D721Med (cell line): Measurements from ENCODE around the gene CNTNAP2.

Experiments
- DNase-seq: peaks from one replicate; pipeline ENCODE4 v3.0.0; 2011; ENCODE audit warnings: low spot score; ENCODE audit not compliant: insufficient read length
- FAIRE-seq: peaks from 2 replicates; lab custom pipeline; 2011; peaks lifted over from hg19 to GRCh38; lab: Jason Lieb, UNC
- TF ChIP-seq, protein P1 (sequence below): IDR thresholded peaks from 2 replicates; pipeline ENCODE4 v1.5.1; 2012; ENCODE audit warnings: mild to moderate bottlenecking, control low read depth; ENCODE audit not compliant: insufficient read depth; ENCODE audit errors: missing control alignments

CNTNAP2 gene

DNA sequence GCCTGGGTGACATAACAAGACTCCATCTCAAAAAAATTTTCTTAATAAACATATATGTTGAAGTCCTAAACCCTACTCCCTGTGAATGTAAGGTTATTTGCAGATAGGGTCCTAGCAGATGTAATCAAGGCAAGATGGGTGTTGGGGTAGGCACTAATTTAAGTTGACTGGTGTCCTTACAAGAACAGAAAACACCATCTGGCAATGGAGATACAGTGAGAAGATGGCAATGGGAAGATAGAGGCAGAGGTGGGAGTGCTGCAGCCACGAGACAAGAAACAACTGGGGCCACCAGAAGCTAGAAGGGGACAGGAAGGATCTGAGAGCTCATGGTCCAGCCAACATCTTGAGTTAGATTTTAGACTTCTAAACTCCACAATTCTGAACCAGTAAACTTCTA, 606.4 kb downstream of the CNTNAP2 start:
- TF ChIP-seq, protein P1, sequence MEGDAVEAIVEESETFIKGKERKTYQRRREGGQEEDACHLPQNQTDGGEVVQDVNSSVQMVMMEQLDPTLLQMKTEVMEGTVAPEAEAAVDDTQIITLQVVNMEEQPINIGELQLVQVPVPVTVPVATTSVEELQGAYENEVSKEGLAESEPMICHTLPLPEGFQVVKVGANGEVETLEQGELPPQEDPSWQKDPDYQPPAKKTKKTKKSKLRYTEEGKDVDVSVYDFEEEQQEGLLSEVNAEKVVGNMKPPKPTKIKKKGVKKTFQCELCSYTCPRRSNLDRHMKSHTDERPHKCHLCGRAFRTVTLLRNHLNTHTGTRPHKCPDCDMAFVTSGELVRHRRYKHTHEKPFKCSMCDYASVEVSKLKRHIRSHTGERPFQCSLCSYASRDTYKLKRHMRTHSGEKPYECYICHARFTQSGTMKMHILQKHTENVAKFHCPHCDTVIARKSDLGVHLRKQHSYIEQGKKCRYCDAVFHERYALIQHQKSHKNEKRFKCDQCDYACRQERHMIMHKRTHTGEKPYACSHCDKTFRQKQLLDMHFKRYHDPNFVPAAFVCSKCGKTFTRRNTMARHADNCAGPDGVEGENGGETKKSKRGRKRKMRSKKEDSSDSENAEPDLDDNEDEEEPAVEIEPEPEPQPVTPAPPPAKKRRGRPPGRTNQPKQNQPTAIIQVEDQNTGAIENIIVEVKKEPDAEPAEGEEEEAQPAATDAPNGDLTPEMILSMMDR: no peak
- FAIRE-seq (no peak), DNase-seq (no peak)

DNA sequence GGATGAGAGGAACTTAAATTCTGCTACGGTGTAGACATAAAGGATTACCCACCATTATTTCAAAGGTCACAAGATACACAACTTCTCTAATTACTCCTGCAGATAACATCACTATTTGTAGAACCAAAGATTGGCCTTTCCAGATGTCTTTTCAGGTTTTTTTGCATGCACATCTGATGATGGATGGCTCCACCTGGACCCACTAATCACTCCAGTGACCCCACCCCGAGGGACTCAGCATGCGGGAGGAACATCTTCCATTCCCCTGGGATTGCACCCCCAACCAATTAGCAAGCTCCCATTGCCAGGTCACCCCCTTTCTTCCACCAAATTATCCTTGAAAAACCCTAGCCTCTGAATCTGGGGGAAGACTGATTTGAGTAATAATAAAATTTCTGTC, 608.9 kb downstream of the CNTNAP2 start:
- DNase-seq (no peak), FAIRE-seq (no peak)
- TF ChIP-seq, protein P1: no peak

DNA sequence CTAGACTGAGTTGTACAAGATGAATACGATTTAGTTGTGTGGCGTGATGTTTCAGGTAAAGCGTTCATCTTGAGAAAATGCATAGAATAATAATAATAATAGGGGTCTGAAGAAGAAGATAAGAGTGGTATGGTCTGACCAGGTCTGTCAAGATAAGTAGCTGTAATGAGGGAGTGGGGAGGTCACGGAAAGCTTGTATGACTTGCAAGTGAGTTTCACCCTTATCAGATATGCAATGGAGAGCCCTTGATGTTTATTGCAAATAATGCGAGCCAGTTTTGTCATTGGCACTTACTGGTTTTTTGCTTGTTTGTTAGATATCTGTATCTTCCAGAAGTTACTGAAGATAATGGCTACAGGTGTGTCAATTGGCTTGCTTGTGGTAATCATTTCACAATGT, 611.5 kb downstream of the CNTNAP2 start:
- TF ChIP-seq, protein P1: no peak
- DNase-seq (no peak), FAIRE-seq (no peak)

DNA sequence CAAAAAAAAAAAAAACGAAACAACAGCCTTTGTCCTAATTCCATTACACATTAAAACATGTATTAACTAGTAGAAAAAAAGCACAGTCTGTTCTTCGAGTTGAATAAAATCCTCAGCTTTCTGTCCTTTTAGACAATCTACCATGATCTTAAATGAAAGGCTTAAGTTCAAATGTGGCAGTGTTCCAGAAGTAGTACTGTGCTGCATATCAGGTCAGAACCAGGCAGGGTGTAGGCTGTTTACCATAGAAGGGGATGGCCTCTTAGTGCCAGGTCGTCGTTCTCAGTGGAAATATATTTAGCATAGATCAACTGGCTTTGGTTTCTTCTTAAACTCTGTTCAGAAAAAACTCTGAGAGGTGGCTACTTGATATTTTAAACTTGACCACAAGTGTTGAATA, 612.0 kb downstream of the CNTNAP2 start:
- TF ChIP-seq, protein P1: no peak
- FAIRE-seq (no peak), DNase-seq (no peak)

DNA sequence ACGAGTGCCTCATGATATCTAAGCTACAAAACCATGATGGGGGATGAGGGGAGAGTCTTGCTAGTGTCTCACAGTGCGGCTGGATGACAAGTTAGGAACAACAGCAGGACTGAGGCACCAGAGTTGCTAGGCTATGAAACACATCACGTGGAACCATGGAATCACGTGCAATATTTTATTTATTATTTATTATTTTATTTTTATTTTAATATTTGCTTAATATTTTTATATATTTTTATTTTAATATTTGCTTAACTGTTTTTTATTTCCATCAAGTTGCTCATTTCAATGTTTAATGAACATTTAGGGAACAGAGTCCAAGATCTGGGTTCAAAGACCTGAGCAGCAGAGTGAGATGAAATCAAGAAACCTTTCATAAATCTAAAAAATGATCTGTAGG, 614.6 kb downstream of the CNTNAP2 start:
- DNase-seq (no peak), FAIRE-seq (no peak)
- TF ChIP-seq, protein P1: no peak

DNA sequence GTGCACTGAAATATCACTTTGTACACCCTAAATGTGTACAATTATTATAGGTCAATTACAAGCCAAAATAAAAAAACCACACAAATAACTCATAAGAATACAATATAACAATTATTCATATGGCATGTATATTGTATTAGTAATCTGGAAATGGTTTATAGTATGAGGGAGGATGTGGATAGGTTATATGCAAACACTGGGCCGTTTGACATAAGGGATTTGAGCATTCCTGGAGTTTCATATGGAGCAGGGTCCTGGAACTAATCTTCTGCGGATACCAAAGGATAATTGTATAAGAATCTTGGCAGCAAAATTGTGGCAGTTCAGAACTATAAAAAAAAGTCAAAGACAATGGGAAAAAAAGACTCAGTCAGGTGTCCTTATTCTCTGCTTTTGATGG, 619.4 kb downstream of the CNTNAP2 start:
- DNase-seq (no peak), FAIRE-seq (no peak)
- TF ChIP-seq, protein P1: no peak

DNA sequence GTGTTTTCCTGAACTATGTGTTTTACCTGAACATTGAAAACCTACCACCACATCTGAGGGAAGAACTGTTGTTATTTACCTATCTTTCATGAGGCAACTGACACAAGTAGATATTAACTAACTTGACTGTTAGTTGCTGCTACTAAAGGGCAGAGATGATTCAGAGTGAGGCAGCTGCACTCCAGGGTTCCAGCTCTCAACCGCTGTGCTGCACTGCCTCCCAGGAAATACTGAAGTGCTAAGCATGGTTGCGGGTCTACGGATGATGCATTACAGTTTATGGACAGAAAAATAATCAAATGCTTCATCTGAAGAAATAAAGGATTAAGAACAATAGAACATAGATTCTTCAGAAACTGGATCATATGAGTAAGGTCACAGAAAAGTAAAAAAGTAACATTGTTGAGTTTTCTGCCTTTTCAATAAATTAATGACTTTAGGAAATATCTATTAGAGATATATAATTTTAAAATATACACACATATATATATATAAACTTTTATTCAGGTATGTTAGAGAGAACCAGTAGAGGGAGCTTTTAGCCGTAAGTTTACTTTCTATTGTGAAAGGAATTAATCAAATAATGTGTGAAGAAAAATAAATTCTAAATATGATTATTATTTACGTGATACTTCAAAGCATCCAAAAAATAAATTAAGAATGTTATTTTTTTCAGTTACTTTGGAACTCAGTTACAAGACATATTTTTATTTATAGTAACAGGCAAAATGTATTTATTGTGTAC, 620.0 kb downstream of the CNTNAP2 start:
- TF ChIP-seq, protein P1: no peak
- DNase-seq (no peak), FAIRE-seq (no peak)
